ENCODE data around the gene TBC1D14. TPM values are rescaled to one million over a fixed set of nuclear protein-coding genes. Genes with fewer than 3 reads are reported as not detected.

Gene TBC1D14
- total and polyA plus RNA-seq, 7 donors, result 19.2 to 46.4 (median 29.5) TPM

- Histone ChIP-seq H3K9me3 (no peaks in the 10 kb centered on the region), H3K27me3 (no peaks in the 10 kb centered on the region), H3K27ac (peak within 1 kb of the TSS; percentile 91 to 95 (median 92)), H3K36me3 (peaks cover 0 to 7% (median 0%) of the 10 kb centered on the region in 4 donors), H3K4me3 (peak within 1 kb of the TSS; percentile 86 to 99 (median 98)), H3K4me1 (peaks cover 0 to 51% (median 47%) of the 10 kb centered on the region in 4 donors)
- WGBS, 2 donors, result 0 to 1% methylated on average over 119 of the region's 119 CpGs
- TF ChIP-seq EP300 (IDR thresholded peaks at IDR 0.05) (no peak), POLR2A (IDR thresholded peaks at IDR 0.05) (no peak), POLR2AphosphoS5 (IDR thresholded peaks at IDR 0.05) (peak in 2 of 4 donors; percentile 10 to 30), CTCF (IDR thresholded peaks at IDR 0.05) (no peak)
- peak; percentile 79 for DNase-seq
- intact Hi-C loops (cut with DNase I), result loop anchor here (1.0 to 10.0 kb wide), 4 partner anchors 25 to 329 kb away; partner anchors contain the start of genes BLOC1S4, GRPEL1 and KIAA0232
Measured at GRCh38 chr4:7043284-7044136, 133.9 kb downstream of the TBC1D14 start, which contains the start of gene TADA2B. TSS of gene TADA2B (plus strand) at chr4:7043372. CDS start at chr4:7043580, 208 bp downstream.

GRCh38 chr4:7044137-7044930, 134.7 kb downstream of the TBC1D14 start:
- Histone ChIP-seq H3K36me3 (peaks cover 0 to 7% (median 0%) of the 10 kb centered on the region in 4 donors), H3K9me3 (no peaks in the 10 kb centered on the region), H3K4me1 (peaks cover 0 to 51% (median 47%) of the 10 kb centered on the region in 4 donors), H3K27ac (peak overlapping the region; percentile 91 to 95 (median 92)), H3K4me3 (peak overlapping the region; percentile 74 to 99 (median 98)), H3K27me3 (no peaks in the 10 kb centered on the region)
- DNase-seq, result no peak
- WGBS, 2 donors, result 9 to 25% methylated on average over 29 of the region's 29 CpGs
- intact Hi-C loops (cut with DNase I), result loop anchor here (5.0 to 10.0 kb wide), 2 partner anchors 262 to 330 kb away; partner anchors contain the start of genes BLOC1S4 and KIAA0232
- TF ChIP-seq POLR2AphosphoS5 (IDR thresholded peaks at IDR 0.05) (peak in 1 of 4 donors; percentile 11), POLR2A (IDR thresholded peaks at IDR 0.05) (no peak)

GRCh38 chr4:7045553-7045952, 135.9 kb downstream of the TBC1D14 start:
- no peak for DNase-seq
- no peak overlapping the region for H3K27ac ChIP-seq
- H3K27me3 ChIP-seq, result no peaks in the 10 kb centered on the region
- H3K4me1 ChIP-seq, result peaks cover 0 to 56% (median 47%) of the 10 kb centered on the region in 4 donors
- H3K9me3 ChIP-seq, result no peaks in the 10 kb centered on the region
- peaks cover 0 to 7% (median 0%) of the 10 kb centered on the region in 4 donors for H3K36me3 ChIP-seq
- TF ChIP-seq POLR2A (IDR thresholded peaks at IDR 0.05) (no peak), CTCF (IDR thresholded peaks at IDR 0.05) (no peak), EP300 (IDR thresholded peaks at IDR 0.05) (no peak), POLR2AphosphoS5 (IDR thresholded peaks at IDR 0.05) (no peak)
- intact Hi-C loops (cut with DNase I), result loop anchor here (10.0 kb wide), 1 partner anchor 331 kb away; the partner anchor contains the start of gene BLOC1S4
- H3K4me3 ChIP-seq, result peak overlapping the region in 1 of 4 donors; percentile 74
- 89 to 90% methylated on average over 8 of the region's 8 CpGs for WGBS, 2 donors

- no peak overlapping the region for H3K27ac ChIP-seq
- intact Hi-C loops (cut with DNase I), result loop anchor here (10.0 kb wide), 1 partner anchor 331 kb away; the partner anchor contains the start of gene BLOC1S4
Measured at GRCh38 chr4:7045961-7046921, 136.6 kb downstream of the TBC1D14 start.

More at GRCh38 chr4:7045961-7046921, 136.6 kb downstream of the TBC1D14 start:
- H3K9me3 ChIP-seq, result no peaks in the 10 kb centered on the region
- no peak for DNase-seq
- peak overlapping the region in 1 of 4 donors; percentile 9 for H3K4me3 ChIP-seq
- TF ChIP-seq POLR2AphosphoS5 (IDR thresholded peaks at IDR 0.05) (no peak), EP300 (IDR thresholded peaks at IDR 0.05) (no peak), POLR2A (IDR thresholded peaks at IDR 0.05) (no peak), CTCF (IDR thresholded peaks at IDR 0.05) (no peak)
- peaks cover 0 to 7% (median 0%) of the 10 kb centered on the region in 4 donors for H3K36me3 ChIP-seq
- H3K27me3 ChIP-seq, result no peaks in the 10 kb centered on the region
- WGBS, 2 donors, result 81 to 90% methylated on average over 23 of the region's 23 CpGs
- peaks cover 0 to 58% (median 46%) of the 10 kb centered on the region in 4 donors for H3K4me1 ChIP-seq

All from sigmoid colon (tissue), 7 donors.